Naive thymus-derived CD8-positive, alpha-beta T cell (primary cell): Measurements from ENCODE around the gene MAPRE3. TPM values are rescaled to one million over a fixed set of nuclear protein-coding genes. Genes with fewer than 3 reads are reported as not detected.

ENCODE experiments used
- ATAC-seq, 2 donors: fragments of 150-1000 bp; cut with Tn5 transposase in 1 of 2; sonication (Bioruptor Pico), chemical (Tn5 transposase) in 1 of 2; 1 replicate in 1 of 2; 2 replicates in 1 of 2; pipeline ENCODE4 v1.10.0; 2021; ENCODE audit warnings: mild to moderate bottlenecking in 2 of 2, moderate library complexity in 2 of 2
- POLR2A ChIA-PET: fragments of 350-600 bp; sonication (Branson Sonifier 250); formaldehyde crosslinking; loops from one replicate; lab custom pipeline; 2021; ENCODE audit warnings: antibody characterized with exemption; lab: Charles Lee
- DNase-seq, 10 donors: peaks; one replicate each; pipeline versions ENCODE4 v3.0.0 to v3.0.0-alpha.2; 2020 to 2022
- H3K27ac Mint-ChIP-seq, 10 donors: one replicate each; pipeline ENCODE4 v1.8.0; 2020 to 2022; ENCODE audit warnings: mild to moderate bottlenecking in 10 of 10, mixed read lengths in 10 of 10, moderate library complexity in 4 of 10, inconsistent platforms in 1 of 10
- H3K27me3 Mint-ChIP-seq, 5 donors: one replicate each; pipeline ENCODE4 v1.8.0; 2021 to 2022; ENCODE audit warnings: mixed read lengths in 5 of 5
- H3K36me3 Mint-ChIP-seq, 3 donors: one replicate each; pipeline ENCODE4 v1.8.0; 2020 to 2022; ENCODE audit warnings: mixed read lengths in 3 of 3, mild to moderate bottlenecking in 2 of 3, inconsistent platforms in 1 of 3
- H3K4me1 Mint-ChIP-seq, 4 donors: one replicate each; pipeline ENCODE4 v1.8.0; 2021 to 2022; ENCODE audit warnings: mixed read lengths in 4 of 4
- H3K4me3 Mint-ChIP-seq, 10 donors: one replicate each; pipeline ENCODE4 v1.8.0; 2020 to 2022; ENCODE audit warnings: mild to moderate bottlenecking in 10 of 10, mixed read lengths in 10 of 10, moderate library complexity in 6 of 10, inconsistent platforms in 1 of 10
- H3K9me3 Mint-ChIP-seq, 9 donors: one replicate each; pipeline ENCODE4 v1.8.0; 2020 to 2022; ENCODE audit warnings: mixed read lengths in 9 of 9, mild to moderate bottlenecking in 3 of 9, inconsistent platforms in 1 of 9, moderate library complexity in 1 of 9
- polyA plus RNA-seq, 3 donors: library from polyadenylated mRNA; unstranded; fragments of 300-500 nt; fragmentation: Illumina TruSeq; gene quantifications; one replicate each; pipeline ENCODE4 v1.2.3, GENCODE V29; 2021
- total RNA-seq, 8 experiments: library from RNA in 2 of 8; stranded (reverse) in 2 of 8; gene quantifications; one replicate each; pipeline ENCODE4 v1.2.3 and lab custom pipeline; 2021 to 2026

The MAPRE3 gene
- total and polyA plus RNA-seq, 5 experiments from 2014 or later: 1.4 to 5.3 (median 1.6) TPM

GRCh38 chr2:26936855-26937254, 33.6 kb upstream of the MAPRE3 start:
- ATAC-seq (no peak), DNase-seq (no peak)
- Mint-ChIP-seq H3K27me3 (peaks cover 0 to 20% (median 2%) of the 10 kb centered on the region in 5 donors), H3K9me3 (no peaks in the 10 kb centered on the region), H3K27ac (no peak overlapping the region), H3K36me3 (no peaks in the 10 kb centered on the region), H3K4me3 (no peak overlapping the region), H3K4me1 (peaks cover 0 to 2% (median 0%) of the 10 kb centered on the region in 4 donors)
- POLR2A ChIA-PET: no interaction called here

- no peak overlapping the region for H3K4me3 Mint-ChIP-seq
- H3K36me3 Mint-ChIP-seq: no peaks in the 10 kb centered on the region
- peaks cover 5 to 24% (median 10%) of the 10 kb centered on the region in 5 donors for H3K27me3 Mint-ChIP-seq
- H3K27ac Mint-ChIP-seq: peak overlapping the region in 1 of 10 donors; percentile 43
- peaks cover 4 to 7% (median 4%) of the 10 kb centered on the region in 4 donors for H3K4me1 Mint-ChIP-seq
- POLR2A ChIA-PET: no interaction called here
- no peaks in the 10 kb centered on the region for H3K9me3 Mint-ChIP-seq
- no peak for ATAC-seq
- no peak for DNase-seq
Observed at GRCh38 chr2:26938399-26939118, 31.9 kb upstream of the MAPRE3 start.

DNA sequence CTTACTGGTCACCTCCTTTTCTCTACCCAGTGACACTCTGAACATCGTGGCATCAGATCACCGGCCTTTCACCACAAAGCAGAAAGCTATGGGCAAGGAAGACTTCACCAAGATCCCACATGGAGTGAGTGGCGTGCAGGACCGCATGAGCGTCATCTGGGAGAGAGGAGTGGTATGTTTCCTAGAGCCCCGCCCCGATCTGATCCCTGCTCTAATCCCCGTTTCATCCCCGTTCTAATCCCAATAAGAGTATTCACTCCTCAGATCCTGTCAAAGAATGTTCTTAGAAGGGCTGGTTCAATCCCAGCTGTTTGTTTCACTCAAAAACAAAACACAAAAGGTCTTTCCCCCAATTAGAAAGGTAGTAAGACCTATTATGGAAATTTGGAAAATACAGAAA, 30.4 kb upstream of the MAPRE3 start:
- DNase-seq (no peak), ATAC-seq (no peak)
- POLR2A ChIA-PET: interaction anchor here (0.7 kb wide), 2 partner anchors 128 to 354 kb away, joined by 4 read pairs; no protein-coding TSS in a partner anchor
- no peak overlapping the region for H3K27ac Mint-ChIP-seq
- H3K4me3 Mint-ChIP-seq: no peak overlapping the region
- H3K4me1 Mint-ChIP-seq: peaks cover 2 to 7% (median 4%) of the 10 kb centered on the region in 4 donors
- H3K36me3 Mint-ChIP-seq: no peaks in the 10 kb centered on the region
- H3K27me3 Mint-ChIP-seq: peaks cover 5 to 21% (median 10%) of the 10 kb centered on the region in 5 donors
- no peaks in the 10 kb centered on the region for H3K9me3 Mint-ChIP-seq

DNA sequence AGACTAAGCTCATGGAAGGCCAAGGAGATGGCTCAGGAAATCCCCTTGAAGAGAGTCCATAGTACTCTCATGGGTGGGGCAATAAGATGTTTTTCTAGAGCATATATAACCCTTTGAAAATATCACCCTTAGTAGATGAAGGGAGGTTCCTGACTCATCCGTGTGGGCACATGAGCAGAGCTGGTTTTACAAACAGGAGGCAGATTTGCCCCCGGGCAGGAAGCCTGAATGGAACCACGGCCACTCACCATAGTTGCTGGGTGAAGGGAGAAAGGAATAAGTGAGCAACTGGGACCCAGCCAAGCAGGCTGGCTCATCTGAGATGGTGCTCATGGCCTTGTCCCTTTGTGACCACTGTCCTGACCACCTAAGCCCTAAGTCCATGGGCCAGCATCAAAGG, 29.0 kb upstream of the MAPRE3 start:
- ATAC-seq (no peak), DNase-seq (no peak)
- peaks cover 2 to 7% (median 4%) of the 10 kb centered on the region in 4 donors for H3K4me1 Mint-ChIP-seq
- H3K27ac Mint-ChIP-seq: no peak overlapping the region
- POLR2A ChIA-PET: no interaction called here
- no peak overlapping the region for H3K4me3 Mint-ChIP-seq
- H3K36me3 Mint-ChIP-seq: no peaks in the 10 kb centered on the region
- peaks cover 8 to 19% (median 14%) of the 10 kb centered on the region in 5 donors for H3K27me3 Mint-ChIP-seq
- no peaks in the 10 kb centered on the region for H3K9me3 Mint-ChIP-seq

- no peak overlapping the region for H3K4me3 Mint-ChIP-seq
- H3K27me3 Mint-ChIP-seq: peaks cover 8 to 20% (median 14%) of the 10 kb centered on the region in 5 donors
- H3K4me1 Mint-ChIP-seq: peaks cover 2 to 7% (median 4%) of the 10 kb centered on the region in 4 donors
- H3K27ac Mint-ChIP-seq: peak overlapping the region in 2 of 10 donors; percentile 43 to 73
- peak; percentile 47 to 53 for ATAC-seq
- POLR2A ChIA-PET: no interaction called here
- H3K36me3 Mint-ChIP-seq: no peaks in the 10 kb centered on the region
- peak; percentile 28 to 79 (median 62) for DNase-seq
- no peaks in the 10 kb centered on the region for H3K9me3 Mint-ChIP-seq
Observed at GRCh38 chr2:26942543-26943295, 27.7 kb upstream of the MAPRE3 start.

DNA sequence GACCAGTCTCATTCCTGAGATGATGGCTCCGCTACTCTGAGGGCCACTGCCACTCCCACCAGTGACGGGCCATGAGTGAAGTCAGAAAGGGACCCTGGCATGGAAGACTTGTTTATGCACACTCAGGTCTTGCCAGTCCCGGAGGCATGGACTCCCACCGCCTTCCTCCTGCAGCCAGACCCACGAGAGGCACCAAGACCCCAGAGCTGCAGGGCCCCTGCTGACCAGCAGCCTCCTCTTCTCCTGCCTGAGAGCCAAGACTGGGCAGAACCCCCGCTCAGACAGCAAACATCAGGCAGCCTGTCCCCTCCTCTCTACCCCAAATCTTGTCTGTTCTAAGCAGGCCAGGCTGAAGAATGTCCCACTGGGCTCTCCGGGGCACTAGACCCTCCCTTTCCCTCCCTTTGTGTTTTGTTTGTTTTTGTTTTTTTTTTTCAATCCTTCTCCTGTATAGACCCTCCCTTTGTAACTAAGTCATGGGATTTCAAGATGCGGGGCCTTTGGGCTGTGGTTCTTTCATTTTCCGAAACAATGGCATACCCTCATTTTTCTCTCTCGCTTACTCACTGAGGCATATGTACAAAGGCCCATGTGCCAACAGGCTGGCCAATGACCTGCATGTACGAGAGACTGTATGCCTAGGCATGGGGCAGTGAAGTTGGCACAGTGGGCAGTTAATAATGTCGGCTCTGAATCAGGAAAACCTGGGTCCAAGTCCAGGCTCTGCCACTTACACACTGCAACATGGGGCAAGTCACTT, 24.3 kb upstream of the MAPRE3 start:
- DNase-seq (no peak), ATAC-seq (no peak)
- POLR2A ChIA-PET: no interaction called here
- H3K4me3 Mint-ChIP-seq: no peak overlapping the region
- H3K27ac Mint-ChIP-seq: peak overlapping the region in 1 of 10 donors; percentile 56
- H3K4me1 Mint-ChIP-seq: peaks cover 2 to 7% (median 4%) of the 10 kb centered on the region in 4 donors
- peaks cover 10 to 31% (median 14%) of the 10 kb centered on the region in 5 donors for H3K27me3 Mint-ChIP-seq
- no peaks in the 10 kb centered on the region for H3K36me3 Mint-ChIP-seq
- H3K9me3 Mint-ChIP-seq: no peaks in the 10 kb centered on the region

GRCh38 chr2:26946841-26947784, 23.3 kb upstream of the MAPRE3 start:
- H3K36me3 Mint-ChIP-seq: no peaks in the 10 kb centered on the region
- no peak overlapping the region for H3K4me3 Mint-ChIP-seq
- DNase-seq: no peak
- POLR2A ChIA-PET: no interaction called here
- H3K27ac Mint-ChIP-seq: peak overlapping the region in 1 of 10 donors; percentile 44
- H3K9me3 Mint-ChIP-seq: no peaks in the 10 kb centered on the region
- peaks cover 10 to 31% (median 14%) of the 10 kb centered on the region in 5 donors for H3K27me3 Mint-ChIP-seq
- peaks cover 2 to 7% (median 4%) of the 10 kb centered on the region in 4 donors for H3K4me1 Mint-ChIP-seq
- no peak for ATAC-seq

GRCh38 chr2:26948800-26949199, 21.6 kb upstream of the MAPRE3 start:
- POLR2A ChIA-PET: no interaction called here
- no peak for ATAC-seq
- no peaks in the 10 kb centered on the region for H3K4me1 Mint-ChIP-seq
- no peak overlapping the region for H3K4me3 Mint-ChIP-seq
- H3K27me3 Mint-ChIP-seq: peaks cover 7 to 23% (median 11%) of the 10 kb centered on the region in 5 donors
- DNase-seq: no peak
- peak overlapping the region in 1 of 10 donors; percentile 84 for H3K27ac Mint-ChIP-seq
- H3K36me3 Mint-ChIP-seq: no peaks in the 10 kb centered on the region
- no peaks in the 10 kb centered on the region for H3K9me3 Mint-ChIP-seq

DNA sequence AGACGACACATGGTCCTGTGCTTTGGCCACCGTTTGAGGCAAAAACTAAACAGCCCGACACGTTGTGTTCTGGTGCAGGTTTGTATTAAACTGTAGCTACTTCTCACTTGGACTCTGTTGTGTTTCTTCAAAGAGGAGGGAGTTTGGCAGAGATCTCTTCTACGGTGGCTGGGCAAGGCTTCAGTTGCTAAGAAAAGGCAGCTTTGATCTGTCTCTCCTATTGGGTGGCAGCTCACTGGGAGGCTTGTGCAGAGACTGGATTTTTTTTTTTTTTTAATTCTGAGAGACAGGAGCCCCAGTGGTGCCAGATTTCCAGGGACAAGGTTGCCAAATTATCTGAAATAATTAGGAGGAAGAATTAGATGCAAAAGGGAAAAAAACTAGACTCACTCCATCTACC, 20.2 kb upstream of the MAPRE3 start:
- Mint-ChIP-seq H3K9me3 (no peaks in the 10 kb centered on the region), H3K4me3 (no peak overlapping the region), H3K4me1 (no peaks in the 10 kb centered on the region), H3K27ac (no peak overlapping the region), H3K27me3 (peaks cover 5 to 38% (median 14%) of the 10 kb centered on the region in 5 donors), H3K36me3 (no peaks in the 10 kb centered on the region)
- ATAC-seq: no peak
- DNase-seq: no peak
- POLR2A ChIA-PET: no interaction called here

DNA sequence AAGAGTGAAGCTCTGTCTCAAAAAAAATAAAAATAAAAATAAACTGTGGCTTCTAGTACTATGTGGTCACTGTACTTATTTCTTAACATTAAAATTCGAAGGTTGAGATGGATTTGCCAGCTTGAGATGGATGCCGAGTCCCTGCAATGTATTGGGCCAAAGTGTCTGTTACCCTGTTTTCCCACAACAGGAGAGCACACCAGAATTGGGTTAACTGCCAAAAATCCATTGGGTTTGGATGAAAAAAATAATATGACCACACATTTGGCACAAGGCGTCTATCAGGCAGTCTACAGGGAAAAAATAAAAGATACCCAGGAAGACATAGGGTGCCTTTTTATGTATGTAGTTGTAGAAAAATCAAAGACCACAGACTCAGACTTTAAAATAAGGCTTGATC, 19.2 kb upstream of the MAPRE3 start:
- H3K9me3 Mint-ChIP-seq: no peaks in the 10 kb centered on the region
- POLR2A ChIA-PET: no interaction called here
- H3K27me3 Mint-ChIP-seq: peaks cover 3 to 36% (median 17%) of the 10 kb centered on the region in 5 donors
- H3K4me3 Mint-ChIP-seq: no peak overlapping the region
- ATAC-seq (no peak), DNase-seq (no peak)
- no peaks in the 10 kb centered on the region for H3K36me3 Mint-ChIP-seq
- no peak overlapping the region for H3K27ac Mint-ChIP-seq
- H3K4me1 Mint-ChIP-seq: no peaks in the 10 kb centered on the region

DNA sequence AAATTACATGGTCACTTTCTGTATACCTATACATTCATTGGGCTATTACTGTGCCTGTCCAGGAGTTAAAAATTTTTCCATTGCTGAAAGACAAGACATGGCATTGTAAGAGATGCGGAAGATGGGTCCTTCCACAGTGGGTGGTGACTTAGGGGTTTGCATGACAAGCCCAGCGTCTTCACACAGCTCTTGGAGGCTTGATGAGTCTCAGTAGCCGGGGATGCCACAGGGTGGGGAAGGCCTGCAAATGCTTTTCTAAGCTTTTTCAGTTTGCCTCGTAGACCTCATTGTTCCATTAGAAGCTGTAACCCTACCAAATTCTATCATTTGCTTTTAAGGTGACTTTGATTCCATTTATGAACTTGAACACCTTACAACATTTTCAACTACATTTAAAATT, 18.1 kb upstream of the MAPRE3 start:
- ATAC-seq (no peak), DNase-seq (no peak)
- no peak overlapping the region for H3K27ac Mint-ChIP-seq
- H3K27me3 Mint-ChIP-seq: peaks cover 0 to 37% (median 20%) of the 10 kb centered on the region in 5 donors
- H3K4me1 Mint-ChIP-seq: no peaks in the 10 kb centered on the region
- POLR2A ChIA-PET: no interaction called here
- H3K4me3 Mint-ChIP-seq: no peak overlapping the region
- H3K36me3 Mint-ChIP-seq: no peaks in the 10 kb centered on the region
- no peaks in the 10 kb centered on the region for H3K9me3 Mint-ChIP-seq

GRCh38 chr2:26954135-26954534, 16.3 kb upstream of the MAPRE3 start:
- Mint-ChIP-seq H3K27ac (no peak overlapping the region), H3K36me3 (no peaks in the 10 kb centered on the region), H3K27me3 (peaks cover 0 to 34% (median 17%) of the 10 kb centered on the region in 5 donors), H3K9me3 (no peaks in the 10 kb centered on the region), H3K4me1 (no peaks in the 10 kb centered on the region), H3K4me3 (no peak overlapping the region)
- POLR2A ChIA-PET: no interaction called here
- ATAC-seq: no peak
- no peak for DNase-seq
